Stimulated activated CD4-positive, alpha-beta T cell treated with anti-CD3 and anti-CD28 coated beads, TNF-alpha, amount 100 ng/mL, for 24 hours (primary cell): ENCODE results near the gene TEAD1.

Experiments
- DNase-seq, 3 experiments: peaks; one replicate each; pipeline ENCODE4 v3.0.0-alpha.2; 2020; ENCODE audit warnings: low read depth in 3 of 3

Gene TEAD1

DNA sequence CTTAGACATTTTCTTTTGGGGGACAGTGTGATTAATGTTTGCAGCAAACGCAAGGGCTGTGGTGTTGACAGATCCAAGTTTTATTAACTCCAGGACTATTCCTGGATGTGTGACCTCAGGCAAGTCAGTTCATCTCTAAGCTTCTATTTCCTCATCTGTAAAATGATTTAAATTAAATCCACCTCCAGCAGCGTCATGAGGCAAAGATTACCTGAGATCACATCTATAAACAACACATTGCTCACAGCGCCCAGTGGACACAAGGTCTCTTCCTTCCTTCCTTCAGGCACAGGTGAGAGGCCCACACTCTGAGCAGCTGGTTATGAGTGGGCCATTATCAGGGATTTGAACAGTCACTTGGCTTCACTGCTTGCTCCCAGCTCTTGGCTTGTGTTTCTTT lies 223.6 kb downstream of the TEAD1 start:
- no peak for DNase-seq

DNA sequence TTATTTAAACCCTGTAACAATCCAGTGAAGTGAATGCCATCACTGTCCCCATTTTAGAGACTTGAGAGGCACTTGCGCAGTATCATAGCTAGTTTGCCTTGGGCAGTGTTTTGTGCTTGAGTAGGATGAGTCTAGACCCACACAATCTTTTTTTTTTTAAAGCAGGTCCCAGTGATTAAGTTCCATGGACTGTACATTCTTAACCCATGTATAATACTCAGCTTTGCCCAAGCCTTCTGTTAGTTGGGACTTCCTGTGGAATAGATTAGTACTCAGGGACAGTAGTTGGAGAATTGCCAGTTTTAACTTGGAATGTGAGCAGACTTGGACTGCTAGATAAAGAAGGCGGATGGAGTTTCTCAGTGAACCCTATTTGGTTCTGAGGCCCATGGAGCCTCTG lies 226.3 kb downstream of the TEAD1 start:
- no peak for DNase-seq

DNA sequence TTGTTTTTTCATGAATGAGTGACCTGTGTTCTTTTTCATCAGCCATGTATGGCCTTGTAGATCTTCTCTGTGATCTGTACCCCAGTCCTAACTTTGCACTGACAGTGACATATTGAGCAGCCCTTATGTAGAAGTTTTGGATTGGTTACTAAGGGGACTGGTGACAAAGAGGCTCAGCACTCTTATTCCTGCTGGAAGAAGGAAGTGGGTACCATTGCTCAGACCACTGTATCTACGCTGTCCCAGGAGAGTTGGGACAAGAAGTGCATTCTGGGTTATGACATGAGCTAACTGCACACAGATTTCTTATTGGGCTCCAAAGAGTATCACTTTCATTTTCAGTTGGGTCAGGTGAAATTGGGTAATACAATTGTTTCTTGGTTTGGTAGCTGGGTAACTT lies 227.1 kb downstream of the TEAD1 start:
- DNase-seq = no peak

DNA sequence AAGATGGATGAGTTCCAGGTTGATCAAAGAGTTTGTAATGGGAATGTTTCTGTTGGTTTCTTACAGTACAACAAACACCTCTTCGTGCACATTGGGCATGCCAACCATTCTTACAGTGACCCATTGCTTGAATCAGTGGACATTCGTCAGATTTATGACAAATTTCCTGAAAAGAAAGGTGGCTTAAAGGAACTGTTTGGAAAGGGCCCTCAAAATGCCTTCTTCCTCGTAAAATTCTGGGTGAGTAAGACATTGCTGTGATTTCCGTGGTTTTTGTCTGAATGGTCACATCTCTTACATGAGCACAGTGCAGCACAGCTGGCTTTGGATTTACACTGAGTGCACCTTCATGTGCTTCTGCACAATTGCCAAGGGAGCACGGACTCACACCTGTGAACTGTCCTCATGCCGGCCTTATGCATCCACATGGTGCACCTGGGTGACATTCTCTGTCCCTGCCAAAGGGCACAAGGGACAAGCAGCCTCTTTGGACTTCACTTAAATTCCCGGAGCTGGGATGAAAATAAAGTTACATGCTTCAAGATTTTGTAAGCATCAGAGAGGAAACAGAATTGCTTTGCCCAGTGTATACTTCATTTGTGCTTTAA lies 227.8 kb downstream of the TEAD1 start:
- DNase-seq = no peak

DNA sequence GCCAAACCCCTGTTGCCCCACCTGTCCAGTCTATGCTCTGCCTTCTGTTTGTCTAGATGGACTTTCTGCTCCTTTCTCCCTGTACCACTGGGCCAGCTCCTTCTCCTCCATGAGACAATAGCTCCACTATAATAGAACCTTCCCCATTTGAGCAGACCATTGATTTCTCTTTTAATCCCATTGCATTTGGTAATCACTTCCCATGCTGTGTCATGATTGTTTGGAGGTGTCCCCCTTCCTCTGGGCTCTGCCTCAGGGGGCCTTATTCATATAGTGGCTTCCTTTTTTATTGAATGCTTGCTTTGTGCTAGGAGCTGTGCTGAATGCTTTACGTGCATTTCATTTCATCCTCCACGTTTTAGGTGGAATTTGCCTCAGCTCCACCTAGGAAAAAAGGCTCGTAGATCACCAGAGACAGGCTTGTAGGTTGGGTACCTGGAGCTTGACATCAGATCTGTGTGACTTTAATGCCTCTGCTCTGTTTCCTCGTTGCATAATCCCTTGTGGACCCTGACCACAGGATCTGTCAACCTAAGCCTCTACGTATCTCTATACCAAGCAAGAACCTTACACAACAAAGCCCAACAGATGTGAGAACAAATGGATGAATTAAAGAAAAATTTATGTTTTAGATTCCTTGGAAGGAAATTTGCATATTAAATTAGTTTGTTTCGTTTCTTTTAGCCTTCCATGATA lies 228.7 kb downstream of the TEAD1 start:
- DNase-seq = no peak

DNA sequence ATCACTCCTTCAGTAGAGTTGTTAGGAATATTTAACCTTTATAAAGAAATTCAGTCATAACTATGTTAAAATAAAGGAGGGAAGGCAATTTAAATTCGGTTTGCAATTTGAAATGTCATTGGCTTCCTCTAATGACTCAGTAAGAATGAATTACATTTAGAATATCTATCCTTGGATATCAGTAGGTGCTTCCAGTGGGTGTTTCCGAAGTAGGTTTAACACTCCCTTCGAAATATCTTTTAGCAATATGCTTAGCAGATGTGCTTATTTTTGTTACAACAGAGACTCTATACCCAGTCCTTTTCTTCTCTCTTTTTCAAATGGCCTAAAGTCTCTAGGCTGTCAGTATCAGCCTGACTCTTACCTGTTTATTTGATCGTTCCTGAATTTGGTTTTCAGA lies 231.2 kb downstream of the TEAD1 start:
- no peak for DNase-seq

DNA sequence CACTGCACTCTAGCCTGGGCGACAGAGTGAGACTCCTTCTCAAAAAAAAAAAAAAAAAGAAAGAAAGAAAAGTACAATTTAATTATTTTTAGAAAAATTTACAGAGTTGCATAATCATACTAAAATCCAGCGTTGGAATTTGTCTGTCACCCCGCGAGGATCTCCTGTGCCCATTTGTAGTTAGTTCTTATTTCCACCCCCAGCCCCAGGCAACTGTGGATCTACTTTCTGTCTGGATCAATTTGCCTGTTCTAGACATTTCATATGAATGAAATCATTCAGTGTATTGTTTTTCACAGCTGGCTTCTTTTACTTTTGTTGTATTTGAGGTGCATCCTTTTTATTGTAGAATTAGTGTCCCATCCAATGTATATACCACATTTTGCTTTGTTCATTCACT lies 232.3 kb downstream of the TEAD1 start:
- no peak for DNase-seq

DNA sequence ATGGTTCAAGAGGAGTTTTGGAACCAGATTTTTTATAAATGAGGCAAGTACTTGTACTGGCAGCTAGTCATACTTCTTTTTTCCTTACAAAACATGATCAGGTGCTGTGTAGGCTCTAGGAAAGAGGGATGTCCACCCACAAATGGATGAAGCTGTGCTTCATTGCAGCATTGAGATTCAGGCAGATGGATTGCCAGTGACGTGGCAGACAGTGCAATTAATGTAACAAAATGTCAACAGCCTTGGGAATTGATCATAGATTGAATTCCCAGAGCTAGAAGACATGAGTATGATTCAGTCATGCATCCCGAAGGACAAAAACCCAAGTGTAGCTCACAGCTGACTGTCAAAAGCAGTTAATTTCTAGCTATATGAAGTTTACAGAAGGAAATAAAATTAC lies 235.7 kb downstream of the TEAD1 start:
- no peak for DNase-seq

DNA sequence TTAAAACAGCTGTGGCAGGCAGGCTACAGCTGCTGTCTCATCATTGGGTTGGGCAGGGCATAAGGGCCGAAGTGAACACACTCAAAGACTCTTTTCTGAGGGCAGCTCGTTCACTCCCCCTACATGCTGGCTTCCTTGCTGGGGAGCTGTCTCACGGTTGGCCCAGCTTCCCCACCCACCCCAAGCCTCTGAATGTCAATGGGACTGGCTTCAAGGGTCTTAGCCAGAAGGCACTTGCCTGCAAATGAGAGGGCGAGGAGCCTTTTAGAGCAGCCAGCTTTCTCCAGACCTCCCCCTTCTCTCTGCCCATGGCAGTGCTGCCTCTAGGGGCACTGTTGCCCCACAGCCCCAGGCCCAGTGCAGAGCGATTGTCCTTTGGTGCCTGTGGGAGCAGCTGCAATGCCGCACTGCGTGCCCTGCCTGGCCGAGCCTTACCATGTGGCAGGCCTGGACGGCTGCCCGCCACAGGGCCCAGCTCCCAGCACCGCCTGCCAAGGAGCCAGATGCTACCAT lies 240.2 kb downstream of the TEAD1 start:
- peak in 1 of 3 experiments; percentile 12 for DNase-seq

DNA sequence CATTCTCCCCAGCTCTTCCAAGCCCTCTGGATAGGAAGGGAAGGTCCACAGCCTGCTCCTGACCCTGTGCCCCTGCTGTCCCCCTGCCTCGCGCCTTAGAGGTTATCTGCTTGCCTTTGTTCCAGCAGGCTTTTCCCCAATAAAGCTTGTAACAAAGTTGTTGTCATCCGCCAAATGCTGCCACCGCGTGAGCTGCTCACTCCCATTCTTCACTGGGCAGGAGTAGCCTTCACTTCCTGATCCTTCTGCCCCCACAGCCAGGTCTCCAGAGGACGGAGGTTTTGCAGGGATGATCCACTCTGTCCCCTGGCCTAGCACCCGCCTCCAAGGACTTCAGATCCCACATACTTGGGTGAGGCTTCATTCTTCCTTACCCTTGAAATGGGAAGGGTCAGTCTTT lies 240.9 kb downstream of the TEAD1 start:
- DNase-seq = no peak

DNA sequence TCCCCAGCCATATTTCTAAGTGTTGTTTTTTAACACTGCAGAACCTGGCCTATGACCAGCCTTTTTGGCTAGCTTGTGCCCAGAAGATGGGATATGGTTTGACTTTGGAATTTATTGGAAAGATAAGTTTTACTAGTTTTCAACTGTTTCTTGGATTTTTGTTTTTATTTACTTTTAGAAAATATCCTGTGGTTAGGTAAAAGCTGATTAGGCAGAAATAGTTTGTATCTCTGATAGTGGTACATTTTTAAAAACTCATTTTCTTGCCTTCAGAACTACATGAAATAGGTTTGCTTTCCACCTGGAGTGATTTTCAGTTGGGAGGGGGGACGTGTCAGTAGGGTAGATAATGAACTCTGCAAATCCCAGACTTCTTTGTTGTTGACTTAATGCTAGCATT lies 243.6 kb downstream of the TEAD1 start:
- no peak for DNase-seq

DNA sequence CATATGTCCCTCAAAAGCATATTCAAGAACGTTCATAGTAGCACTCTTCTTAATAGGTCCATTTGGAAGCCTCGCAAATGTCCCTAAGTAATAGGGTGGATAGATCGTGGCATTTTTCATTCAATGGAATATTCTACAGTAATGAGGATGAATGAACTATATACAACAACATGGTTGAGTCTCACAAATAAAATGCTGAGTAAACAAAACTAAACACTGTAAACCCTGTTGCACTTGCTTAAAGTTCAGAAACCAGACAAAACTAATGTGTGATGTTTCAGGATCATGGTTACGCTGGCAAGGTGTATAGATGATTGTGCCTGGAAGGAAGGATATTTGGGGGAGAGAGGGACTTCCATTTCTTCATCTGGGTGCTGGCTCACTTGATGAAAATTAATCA lies 244.4 kb downstream of the TEAD1 start:
- DNase-seq = no peak

DNA sequence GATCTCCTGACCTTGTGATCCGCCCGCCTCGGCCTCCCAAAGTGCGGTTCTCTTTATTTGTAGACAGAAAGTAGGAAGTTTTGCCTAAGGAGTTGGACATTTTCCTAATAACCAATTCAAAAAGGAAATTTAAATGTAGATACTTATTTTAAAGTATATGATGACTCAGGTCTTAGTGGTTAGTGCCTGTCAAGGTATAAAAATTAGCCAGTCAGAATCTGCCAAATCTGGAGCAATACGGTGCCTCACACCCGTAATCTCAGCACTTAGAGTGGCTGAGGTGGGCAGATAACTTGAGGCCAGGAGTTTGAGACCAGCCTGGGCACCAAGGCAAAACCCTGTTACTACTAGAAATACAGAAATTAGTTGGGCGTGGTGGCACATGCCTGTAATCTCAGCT lies 248.2 kb downstream of the TEAD1 start:
- no peak for DNase-seq

DNA sequence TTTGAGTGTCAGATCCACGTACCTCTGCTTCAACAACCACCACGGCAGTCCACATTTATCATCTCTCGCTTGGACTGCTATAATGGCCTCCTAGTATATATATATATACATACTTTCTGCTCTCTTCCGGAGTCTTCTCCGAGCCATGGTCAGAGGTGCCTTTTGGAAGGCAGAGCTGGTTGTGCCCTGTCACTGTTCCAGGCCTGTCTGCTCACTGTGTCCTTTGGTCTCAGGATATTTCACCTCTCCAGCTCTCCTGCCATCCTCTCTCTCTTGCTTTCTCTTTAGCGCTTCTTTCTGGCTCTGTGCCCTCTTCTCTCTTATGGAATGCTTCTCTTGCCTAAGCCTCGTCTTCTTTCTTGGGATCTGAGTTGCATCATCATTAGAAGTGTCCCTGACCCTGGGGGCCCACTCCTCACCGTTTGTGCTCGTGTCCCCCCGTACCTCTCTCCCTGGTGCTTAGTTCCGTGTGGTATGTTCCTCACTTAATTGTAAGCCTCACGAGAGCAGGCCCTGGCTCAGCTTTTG lies 248.8 kb downstream of the TEAD1 start:
- no peak for DNase-seq

DNA sequence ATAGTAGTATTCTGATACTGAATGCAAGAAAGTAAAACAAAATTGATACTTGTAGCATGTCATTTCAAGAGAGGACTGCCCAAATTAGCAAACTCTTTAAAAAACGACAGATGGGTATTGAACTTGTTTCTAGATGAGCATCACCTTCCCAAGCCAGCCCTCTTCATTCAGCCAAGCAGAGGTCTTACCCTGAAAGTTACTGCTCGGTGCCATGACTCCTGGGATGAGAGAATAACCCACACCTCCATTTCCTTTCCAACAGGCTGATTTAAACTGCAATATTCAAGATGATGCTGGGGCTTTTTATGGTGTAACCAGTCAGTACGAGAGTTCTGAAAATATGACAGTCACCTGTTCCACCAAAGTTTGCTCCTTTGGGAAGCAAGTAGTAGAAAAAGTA lies 250.4 kb downstream of the TEAD1 start:
- no peak for DNase-seq

DNA sequence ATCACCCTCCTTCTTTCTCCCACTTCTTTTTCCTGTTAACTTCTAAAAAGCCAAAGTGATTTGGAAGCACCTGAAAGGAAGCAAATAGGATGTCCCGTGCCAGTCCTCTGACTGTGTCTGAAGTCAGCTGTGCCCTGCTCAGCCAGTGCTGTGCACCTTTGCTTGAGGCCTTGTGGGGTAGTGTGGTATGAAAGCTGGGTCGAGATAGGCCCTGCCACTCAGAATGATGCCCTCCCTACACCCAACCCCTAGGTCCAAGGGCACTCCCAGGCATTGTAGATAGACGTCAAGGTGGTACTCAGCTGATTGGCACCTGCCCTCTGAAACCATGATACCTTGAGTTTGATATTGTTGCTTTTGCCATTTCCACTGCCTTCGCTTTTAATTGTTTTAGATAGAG lies 251.3 kb downstream of the TEAD1 start:
- no peak for DNase-seq

DNA sequence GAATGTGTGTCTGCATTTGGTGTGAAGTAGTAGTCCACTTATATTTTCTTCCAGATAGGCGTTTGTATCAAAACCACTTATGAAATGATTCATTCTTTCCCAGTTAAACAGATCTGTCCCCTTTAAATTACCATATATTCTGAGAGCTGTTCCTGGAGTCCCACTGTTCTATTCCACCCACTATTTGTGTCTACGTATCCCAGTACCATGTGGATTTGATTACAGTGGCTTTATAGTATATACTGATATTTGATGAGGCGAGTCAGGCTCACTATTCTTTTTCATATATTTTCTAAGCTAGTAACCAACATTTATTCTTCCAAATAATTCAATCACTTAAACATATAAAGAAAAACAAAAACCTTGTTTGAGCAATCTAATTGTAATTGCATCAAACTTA lies 253.0 kb downstream of the TEAD1 start:
- no peak for DNase-seq

DNA sequence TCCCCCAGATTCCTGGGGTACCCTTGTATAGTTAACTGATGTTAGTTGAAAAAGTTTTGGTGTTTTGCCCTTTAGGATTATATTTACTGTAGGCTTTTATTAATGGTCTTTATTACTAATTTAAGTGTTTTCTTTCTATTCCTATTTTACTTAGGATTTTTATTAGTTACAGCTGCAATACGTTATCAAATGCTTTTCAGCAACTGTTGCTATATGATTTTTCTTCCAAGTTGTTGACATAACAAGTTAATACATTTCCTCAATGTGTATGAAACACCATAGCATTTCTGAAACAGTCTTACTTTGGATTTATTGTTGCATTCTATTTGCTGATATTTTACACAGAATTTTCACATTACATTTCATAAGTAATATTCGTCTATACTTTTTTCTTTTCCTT lies 253.7 kb downstream of the TEAD1 start:
- no peak for DNase-seq

DNA sequence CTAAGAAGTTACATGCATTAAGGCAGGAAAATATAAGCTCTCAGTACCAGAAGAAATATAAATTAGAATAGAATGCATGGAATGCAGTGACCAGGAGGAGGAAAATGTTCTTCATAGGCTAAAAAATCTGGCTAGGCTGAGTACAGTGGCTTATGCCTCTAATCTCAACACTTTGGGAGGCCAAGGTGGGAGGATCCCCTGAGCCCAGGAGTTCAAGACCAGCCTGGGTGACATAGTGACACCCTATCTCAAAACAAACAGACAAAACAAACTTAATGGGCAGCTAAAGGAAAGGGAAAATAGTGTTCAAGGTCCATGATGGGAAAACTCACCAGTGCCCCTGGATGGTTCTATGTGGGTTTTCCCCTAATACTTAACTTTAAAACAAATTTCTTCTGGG lies 256.6 kb downstream of the TEAD1 start:
- no peak for DNase-seq

DNA sequence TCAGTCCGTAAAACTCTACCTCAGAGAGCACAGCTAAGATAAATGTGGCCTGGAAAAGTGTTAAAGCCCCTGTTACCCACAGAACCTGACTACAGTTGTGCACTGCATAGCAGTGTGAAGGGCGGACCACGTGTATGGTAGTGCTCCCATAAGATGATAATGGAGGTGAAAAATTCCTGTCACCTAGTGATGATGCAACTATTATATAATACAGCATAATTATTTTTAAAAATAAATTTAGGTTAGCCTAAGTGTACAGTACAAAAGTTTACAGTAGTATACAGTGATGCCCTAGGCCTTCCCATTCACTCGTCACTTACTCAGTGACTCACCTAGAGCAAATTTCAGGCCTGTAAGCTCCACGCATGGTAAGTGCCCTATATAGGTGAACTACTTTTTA lies 258.3 kb downstream of the TEAD1 start:
- DNase-seq = no peak

DNA sequence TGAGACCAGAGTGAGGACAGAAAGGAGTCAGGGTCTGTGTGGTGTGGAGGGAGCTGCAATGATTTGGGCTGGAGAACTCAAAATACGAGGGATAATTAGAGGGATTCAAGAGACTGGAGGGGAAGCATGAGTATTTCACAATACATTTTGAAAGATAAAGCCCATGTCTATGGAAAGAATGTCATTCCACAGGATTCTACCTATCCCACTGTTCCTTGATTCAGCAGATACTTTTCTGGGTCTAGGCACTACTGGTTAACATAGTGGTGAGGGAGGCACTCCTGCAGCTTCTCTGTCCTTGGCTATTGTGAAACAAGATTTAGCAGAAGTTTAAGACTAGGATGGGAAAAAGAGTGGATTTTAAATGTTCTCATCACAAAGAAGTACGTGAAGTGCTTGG lies 262.0 kb downstream of the TEAD1 start:
- no peak for DNase-seq

DNA sequence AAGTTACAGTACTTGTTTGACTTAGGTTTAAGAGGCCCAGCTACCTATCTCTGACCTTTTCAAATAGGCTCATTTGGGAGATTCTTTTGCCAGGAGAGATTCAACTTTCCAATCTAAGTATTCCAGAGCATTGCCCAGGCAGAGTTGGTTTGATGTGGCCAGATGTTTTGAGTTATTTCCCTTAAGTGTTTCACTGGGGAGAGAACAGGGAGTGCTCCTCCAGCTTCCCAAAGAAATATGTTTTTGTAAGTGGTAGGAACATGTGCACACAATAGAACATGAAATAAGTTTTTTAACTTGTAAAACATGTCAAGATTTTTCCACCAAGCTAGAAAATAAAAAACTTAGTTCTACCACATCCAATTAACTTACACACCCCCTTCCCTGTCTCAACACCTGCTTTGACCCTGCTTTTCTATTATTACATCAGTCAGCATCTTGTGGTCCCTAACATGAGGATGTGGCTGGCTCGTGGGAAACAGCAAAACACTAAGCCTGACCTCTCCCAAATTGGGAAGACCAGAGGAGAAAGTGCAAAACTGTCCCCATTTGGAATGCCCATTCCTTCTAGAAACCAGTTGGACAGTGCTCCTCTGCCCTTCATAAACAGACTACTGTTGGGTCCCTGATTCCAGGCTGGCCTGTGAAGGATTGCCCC lies 264.5 kb downstream of the TEAD1 start:
- no peak for DNase-seq

DNA sequence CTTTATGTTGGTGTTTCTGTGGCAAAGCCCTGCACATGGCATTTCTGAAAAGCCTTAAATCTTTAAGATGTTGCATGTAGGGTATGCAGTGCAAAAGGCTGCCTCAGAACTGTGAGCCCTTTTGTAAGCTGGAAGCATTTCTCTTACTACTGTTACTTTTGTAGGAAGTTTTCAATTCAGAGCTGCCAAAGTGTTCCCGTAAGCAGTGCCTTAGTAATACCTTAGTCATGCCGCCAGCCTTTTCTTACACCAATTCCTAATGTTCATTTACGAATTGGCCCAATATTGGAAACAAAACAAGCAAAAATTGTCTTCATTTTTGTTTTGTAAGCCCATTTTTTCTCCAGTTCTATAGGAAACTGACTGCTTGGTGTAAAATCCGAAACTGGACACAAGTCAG lies 267.4 kb downstream of the TEAD1 start:
- DNase-seq = no peak
